ENCODE measurements around the gene ZCCHC24. TPM values are rescaled to one million over a fixed set of nuclear protein-coding genes. Genes with fewer than 3 reads are reported as not detected.
A peak's percentile ranks its signal among the peaks of the same experiment; 100 is the strongest.

The ZCCHC24 gene
- 1 to 10 TPM; 2.4 to 3.1 TPM for total RNA-seq

DNA sequence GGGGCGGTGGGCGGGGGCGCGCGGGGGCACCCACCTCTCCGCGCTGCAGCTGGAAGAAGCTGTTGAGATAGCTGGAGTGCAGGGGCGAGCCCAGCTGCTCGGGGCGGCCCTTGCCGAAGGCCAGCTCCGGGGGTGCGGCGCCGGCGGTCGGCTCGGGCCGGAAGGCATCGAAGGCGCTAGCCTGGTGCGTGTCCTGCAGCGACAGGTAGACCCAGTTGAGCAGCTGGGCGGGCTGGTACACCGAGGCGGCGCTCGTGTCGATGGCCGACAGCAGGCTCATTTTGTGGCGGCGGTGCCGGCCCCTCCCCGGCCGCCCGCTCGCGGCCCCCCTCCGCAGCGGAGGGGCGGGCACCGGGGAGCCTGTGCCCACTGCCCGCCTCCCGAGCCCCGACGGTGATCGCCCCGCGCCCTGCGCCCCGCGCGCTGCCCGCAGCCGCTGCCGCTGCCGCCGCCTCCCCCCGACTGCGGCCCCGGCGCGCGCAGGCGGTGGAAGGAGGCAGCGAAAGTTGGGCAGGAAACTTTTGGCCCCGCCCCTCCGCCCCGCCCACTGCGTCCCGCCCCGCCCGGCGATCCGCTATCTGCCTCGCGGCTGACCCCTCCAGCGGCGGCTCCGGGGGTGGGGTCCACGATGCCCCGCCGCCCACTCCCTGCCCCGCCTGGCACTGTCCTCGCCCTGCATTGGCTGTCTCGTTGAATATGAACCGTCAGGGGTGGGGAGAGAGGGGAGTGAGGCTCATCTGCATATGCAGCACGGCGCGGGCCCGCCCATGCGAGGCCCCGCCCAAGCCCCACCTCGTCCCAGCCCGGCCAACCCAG, at the start of gene ZCCHC24:
ZCCHC24 (minus strand) TSS at position 464 of the 816 bp plus-strand sequence; CDS start at position 280, 184 bp downstream.
- DNase-seq = peak; percentile 97
- Mint-ChIP-seq H3K4me1 (peaks cover 25% of the 10 kb centered on the region), H3K9me3 (ENCODE audit: low read depth) (no peaks in the 10 kb centered on the region), H3K27ac (peak within 1 kb of the TSS; percentile 53), H3K4me3 (peak within 1 kb of the TSS; percentile 78), H3K36me3 (no peaks in the 10 kb centered on the region), H3K27me3 (peaks cover 44% of the 10 kb centered on the region)
- ATAC-seq = peak; percentile 95
- CTCF ChIA-PET = interaction anchor here (0.8 to 1.2 kb wide), 8 partner anchors 10 to 87 kb away, joined by 3 to 7 read pairs (median 4); no protein-coding TSS in a partner anchor

DNA sequence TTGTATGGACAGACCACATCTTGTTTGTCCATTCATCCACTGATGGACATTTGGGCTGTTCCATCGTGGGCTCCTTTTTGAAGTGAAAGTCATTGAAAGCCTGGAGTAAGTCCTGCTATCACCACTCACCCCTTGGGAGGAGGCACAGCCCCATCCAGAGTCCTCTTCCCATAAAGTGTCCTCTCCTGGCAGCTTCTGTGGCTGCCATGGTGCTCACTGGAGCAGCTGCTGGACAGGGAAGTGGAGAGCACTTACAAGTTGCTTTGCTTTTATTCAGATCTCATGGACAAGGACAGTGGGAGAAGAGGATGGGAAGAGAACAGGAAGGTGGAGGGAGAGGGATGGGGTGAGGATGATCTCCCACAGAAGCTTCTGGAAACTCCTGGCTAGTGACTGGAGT, 48.4 kb upstream of the ZCCHC24 start:
- Mint-ChIP-seq H3K4me3 (no peak overlapping the region), H3K36me3 (no peaks in the 10 kb centered on the region), H3K27me3 (peaks cover 46% of the 10 kb centered on the region), H3K27ac (no peak overlapping the region), H3K4me1 (peaks cover 13% of the 10 kb centered on the region), H3K9me3 (ENCODE audit: low read depth) (no peaks in the 10 kb centered on the region)
- CTCF ChIA-PET = no interaction called here
- DNase-seq (no peak), ATAC-seq (no peak)

DNA sequence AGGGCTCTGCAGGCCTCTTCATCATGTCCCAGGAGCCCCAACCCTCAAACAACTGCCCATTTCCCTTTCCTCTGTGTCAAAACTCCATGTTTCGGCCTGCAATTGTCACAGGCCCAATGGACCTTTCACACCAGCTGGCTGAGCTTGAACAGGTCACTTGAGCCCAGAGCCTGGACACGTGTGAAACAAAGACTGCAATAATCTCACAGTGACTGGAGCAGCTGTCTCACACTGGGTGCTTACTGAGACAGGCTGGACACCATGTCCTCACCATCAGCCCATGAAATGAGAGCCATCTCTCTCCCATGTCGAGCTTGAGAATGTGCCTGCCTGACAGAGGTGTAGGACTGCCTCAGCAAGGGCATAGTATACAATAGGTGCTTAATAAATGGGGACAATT, 47.4 kb upstream of the ZCCHC24 start:
- DNase-seq = peak; percentile 30
- H3K36me3 Mint-ChIP-seq = no peaks in the 10 kb centered on the region
- ATAC-seq = no peak
- no peaks in the 10 kb centered on the region for H3K9me3 Mint-ChIP-seq (ENCODE audit: low read depth)
- no peak overlapping the region for H3K27ac Mint-ChIP-seq
- H3K4me1 Mint-ChIP-seq = peaks cover 15% of the 10 kb centered on the region
- CTCF ChIA-PET = no interaction called here
- H3K27me3 Mint-ChIP-seq = peaks cover 36% of the 10 kb centered on the region
- no peak overlapping the region for H3K4me3 Mint-ChIP-seq

DNA sequence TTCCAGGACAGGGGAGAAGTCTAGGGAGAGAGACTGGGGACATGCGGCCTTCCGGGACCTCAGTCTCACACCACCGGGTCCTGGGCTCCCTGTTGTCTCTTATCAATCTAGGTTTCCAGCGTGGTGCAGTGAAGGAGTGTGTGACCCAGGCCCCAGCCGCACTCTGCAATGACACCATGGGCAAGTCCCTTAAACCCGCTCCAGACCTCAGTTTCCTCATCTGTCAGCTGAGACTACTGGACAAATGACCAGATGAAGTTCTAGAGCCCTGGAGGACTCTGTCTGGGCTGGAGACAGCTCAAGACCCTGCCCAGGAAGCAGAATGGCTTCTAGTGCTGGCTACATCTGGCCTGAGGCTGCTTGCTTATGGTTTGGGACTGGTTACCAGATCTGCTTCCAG, 46.8 kb upstream of the ZCCHC24 start:
- Mint-ChIP-seq H3K36me3 (no peaks in the 10 kb centered on the region), H3K27me3 (peaks cover 30% of the 10 kb centered on the region), H3K4me1 (peaks cover 15% of the 10 kb centered on the region), H3K27ac (no peak overlapping the region), H3K9me3 (ENCODE audit: low read depth) (no peaks in the 10 kb centered on the region), H3K4me3 (no peak overlapping the region)
- DNase-seq (peak; percentile 25), ATAC-seq (no peak)
- CTCF ChIA-PET = no interaction called here

DNA sequence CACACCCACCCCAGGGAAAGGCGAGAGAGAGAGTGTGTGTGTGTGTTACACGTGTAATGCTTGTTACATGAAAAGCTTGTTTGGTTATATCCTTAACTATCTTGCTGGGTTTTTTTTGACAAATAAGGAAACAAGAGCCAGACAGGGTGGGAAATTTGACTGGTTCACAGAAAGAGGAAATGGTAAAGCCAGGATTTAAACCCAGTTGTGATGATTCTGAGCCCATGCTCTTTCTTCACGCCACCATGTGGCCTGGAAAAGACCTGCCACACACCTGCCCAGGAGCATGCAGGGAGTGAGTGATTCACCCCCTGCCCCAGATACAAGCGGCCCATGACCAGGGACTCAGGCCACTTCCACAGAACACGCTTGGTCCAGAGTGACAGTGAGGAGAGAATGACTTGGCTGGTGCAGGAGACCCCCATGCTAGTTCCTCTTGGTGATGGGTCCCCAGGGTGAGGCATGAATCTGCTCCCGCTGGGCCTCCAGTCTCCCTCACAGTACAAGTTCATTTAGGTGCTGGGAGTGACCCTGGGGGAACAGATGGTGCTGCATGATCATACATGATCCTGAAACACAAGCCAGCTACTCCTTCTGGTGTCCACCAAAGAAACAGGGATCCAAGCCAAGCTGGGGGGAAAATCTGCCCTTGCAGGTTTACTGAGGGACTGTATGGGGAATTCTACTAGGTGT, 45.9 kb upstream of the ZCCHC24 start:
- no peaks in the 10 kb centered on the region for H3K9me3 Mint-ChIP-seq (ENCODE audit: low read depth)
- peaks cover 22% of the 10 kb centered on the region for H3K27me3 Mint-ChIP-seq
- peaks cover 10% of the 10 kb centered on the region for H3K4me1 Mint-ChIP-seq
- no peaks in the 10 kb centered on the region for H3K36me3 Mint-ChIP-seq
- H3K27ac Mint-ChIP-seq = no peak overlapping the region
- no peak for DNase-seq
- CTCF ChIA-PET = interaction anchor here (1.5 kb wide), 1 partner anchor 24 kb away, joined by 3 read pairs; no protein-coding TSS in a partner anchor
- H3K4me3 Mint-ChIP-seq = no peak overlapping the region
- ATAC-seq = no peak

DNA sequence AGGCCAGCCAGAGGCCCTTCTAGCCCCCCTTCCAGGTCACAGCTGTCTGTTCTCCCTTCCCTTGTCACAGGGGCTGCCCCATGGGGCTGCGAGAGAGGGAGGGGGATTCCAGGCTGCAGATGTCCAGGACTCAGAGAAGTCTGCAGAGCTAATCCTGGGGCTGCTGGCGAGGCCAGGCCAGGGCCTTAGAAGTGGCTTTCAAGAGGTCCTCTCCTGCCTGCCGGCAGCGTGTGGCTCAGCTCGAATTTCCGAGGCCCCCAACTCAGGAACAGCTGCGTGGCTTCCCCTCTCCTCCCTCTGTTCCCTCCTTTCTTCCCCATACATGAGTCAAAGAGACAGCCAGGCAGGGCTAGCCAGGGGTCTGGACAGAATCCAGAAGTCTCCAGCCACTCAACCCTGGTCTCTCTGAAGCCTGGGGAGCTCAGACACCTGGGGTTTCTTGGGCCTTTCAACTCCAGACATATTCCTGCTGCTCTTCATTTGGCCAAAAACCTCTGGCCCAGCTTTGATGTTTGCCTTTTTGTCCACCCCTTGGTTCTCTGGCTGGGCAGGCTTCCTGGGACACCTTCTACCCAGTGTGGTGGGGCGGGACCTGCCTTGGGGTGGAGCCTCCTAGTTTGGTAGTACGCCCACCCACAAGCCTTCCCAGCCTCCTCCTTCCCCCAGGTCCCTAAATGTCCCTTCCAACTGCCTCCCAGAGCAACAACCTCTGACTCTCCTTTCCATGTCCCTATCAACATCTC, 45.1 kb upstream of the ZCCHC24 start:
- Mint-ChIP-seq H3K9me3 (ENCODE audit: low read depth) (no peaks in the 10 kb centered on the region), H3K4me3 (no peak overlapping the region), H3K36me3 (no peaks in the 10 kb centered on the region), H3K27ac (no peak overlapping the region), H3K4me1 (peaks cover 8% of the 10 kb centered on the region), H3K27me3 (peaks cover 18% of the 10 kb centered on the region)
- no peak for ATAC-seq
- no peak for DNase-seq
- CTCF ChIA-PET = interaction anchor here (1.5 kb wide), 1 partner anchor 23 kb away, joined by 3 read pairs; no protein-coding TSS in a partner anchor

DNA sequence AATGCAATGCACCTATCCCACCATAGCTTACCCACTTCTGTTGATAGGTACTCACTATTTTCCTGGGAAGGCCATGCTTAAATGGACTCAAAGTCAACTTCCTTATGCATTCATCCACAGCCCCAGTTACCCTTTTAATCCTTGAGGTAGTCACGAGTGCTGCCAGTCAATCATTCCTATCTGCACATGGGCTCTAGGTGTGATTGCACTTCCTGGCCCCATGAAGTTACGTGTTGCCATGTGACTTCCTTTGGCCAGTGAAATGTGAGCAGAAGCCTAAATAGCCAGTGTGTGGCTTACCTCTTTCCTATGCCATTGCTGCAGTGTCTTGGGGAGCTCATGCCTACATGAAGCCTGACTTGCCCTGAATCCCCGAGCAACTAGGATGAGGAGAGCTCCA, 43.4 kb upstream of the ZCCHC24 start:
- H3K4me1 Mint-ChIP-seq = peaks cover 5% of the 10 kb centered on the region
- H3K36me3 Mint-ChIP-seq = no peaks in the 10 kb centered on the region
- H3K27me3 Mint-ChIP-seq = peaks cover 8% of the 10 kb centered on the region
- no peaks in the 10 kb centered on the region for H3K9me3 Mint-ChIP-seq (ENCODE audit: low read depth)
- no peak overlapping the region for H3K4me3 Mint-ChIP-seq
- DNase-seq (no peak), ATAC-seq (peak; percentile 45)
- no peak overlapping the region for H3K27ac Mint-ChIP-seq
- CTCF ChIA-PET = interaction anchor here (1.2 to 2.9 kb wide), 4 partner anchors 20 to 115 kb away, joined by 9 to 11 read pairs (median 10); no protein-coding TSS in a partner anchor

DNA sequence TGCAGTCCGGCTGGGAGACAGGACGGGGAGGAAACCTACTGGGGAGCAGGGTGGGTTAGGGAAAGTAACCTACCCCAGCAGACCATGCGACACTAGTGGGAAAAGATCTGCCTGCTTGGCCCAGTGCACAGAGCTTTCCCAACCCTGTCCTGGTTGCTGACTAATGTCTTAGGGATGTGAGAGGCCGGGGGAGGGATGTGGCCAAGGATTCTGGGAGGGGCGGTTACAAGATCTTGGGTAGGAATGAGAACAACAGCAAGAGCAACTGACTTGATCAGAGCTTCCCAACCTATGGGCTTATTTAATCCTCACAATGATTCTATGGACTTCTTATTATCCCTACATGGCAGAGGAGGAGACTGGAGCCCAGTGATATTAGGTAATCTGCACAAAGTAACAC, 42.9 kb upstream of the ZCCHC24 start:
- Mint-ChIP-seq H3K36me3 (no peaks in the 10 kb centered on the region), H3K27ac (no peak overlapping the region), H3K4me1 (peaks cover 5% of the 10 kb centered on the region), H3K9me3 (ENCODE audit: low read depth) (no peaks in the 10 kb centered on the region), H3K4me3 (no peak overlapping the region), H3K27me3 (peaks cover 4% of the 10 kb centered on the region)
- CTCF ChIA-PET = interaction anchor here (0.9 to 2.9 kb wide), 10 partner anchors 11 to 115 kb away, joined by 3 to 23 read pairs (median 4); no protein-coding TSS in a partner anchor
- ATAC-seq (no peak), DNase-seq (no peak)

DNA sequence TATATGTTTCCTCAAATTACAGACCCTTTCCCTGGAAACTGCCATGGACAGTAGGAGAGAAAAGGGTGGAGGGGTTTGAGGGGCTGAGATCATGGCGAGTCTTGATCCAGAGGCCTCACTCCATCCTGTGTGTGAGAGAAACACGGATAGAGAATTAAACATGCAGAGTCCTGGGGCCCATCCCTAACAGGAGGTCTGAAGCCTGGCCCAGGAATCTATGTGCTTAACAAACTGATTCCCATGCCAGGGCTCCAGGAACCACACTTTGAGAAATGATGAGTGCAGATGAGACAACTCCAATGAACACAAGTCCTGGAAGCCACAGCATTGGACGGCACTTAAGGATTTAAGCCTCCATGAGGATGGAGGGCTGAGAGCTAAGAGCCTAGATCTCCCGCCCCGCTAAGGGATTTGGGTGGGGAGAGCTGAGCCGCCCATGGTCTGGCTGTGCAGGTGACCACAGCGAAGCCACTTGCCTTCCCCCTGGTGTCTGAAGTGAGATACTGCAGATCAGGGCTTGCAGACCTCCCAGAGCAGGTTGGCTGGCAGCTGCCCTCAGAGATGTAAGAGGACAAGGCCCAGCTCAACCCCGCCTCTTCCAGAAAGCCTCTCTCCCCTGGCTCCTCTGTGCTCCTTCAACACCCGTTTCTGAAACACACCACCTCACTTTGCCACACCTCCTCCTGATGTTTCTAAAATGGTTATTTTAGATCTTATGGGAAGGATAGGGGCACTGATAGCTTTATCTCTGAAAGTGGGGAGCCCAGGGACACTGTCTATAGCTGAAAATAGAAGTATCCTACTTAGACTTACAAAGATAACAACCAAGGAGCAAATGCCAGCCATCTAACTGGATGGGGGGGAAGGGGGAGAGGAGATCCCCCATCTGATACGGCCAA, 42.1 kb upstream of the ZCCHC24 start:
- Mint-ChIP-seq H3K4me1 (peaks cover 5% of the 10 kb centered on the region), H3K9me3 (ENCODE audit: low read depth) (no peaks in the 10 kb centered on the region), H3K36me3 (no peaks in the 10 kb centered on the region), H3K27me3 (peaks cover 4% of the 10 kb centered on the region), H3K4me3 (no peak overlapping the region), H3K27ac (no peak overlapping the region)
- CTCF ChIA-PET = interaction anchor here (0.9 to 2.9 kb wide), 11 partner anchors 9 to 114 kb away, joined by 3 to 23 read pairs (median 4); no protein-coding TSS in a partner anchor
- DNase-seq (peak; percentile 62), ATAC-seq (peak; percentile 79)

DNA sequence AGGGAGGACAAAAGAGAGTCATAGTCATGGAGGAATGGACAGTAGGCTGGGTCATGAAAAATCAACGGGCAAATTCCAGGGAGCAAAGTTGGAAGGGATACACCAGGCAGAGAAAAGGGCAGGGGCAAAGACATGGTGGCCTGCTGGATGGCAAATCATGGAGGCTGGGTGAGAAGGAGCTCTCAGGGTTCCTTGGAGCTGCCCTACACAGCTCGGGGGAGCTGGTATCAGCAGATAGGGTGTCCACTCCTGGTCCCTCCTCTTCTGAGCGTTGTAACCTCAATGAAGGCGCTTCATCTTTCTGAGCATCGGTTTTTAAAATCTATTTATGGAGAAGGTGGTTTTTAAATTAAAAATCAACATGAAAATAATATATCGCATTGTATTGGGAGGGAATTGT, 39.1 kb upstream of the ZCCHC24 start:
- H3K36me3 Mint-ChIP-seq = no peaks in the 10 kb centered on the region
- DNase-seq (no peak), ATAC-seq (no peak)
- H3K27ac Mint-ChIP-seq = no peak overlapping the region
- peaks cover 5% of the 10 kb centered on the region for H3K4me1 Mint-ChIP-seq
- H3K4me3 Mint-ChIP-seq = no peak overlapping the region
- peaks cover 12% of the 10 kb centered on the region for H3K27me3 Mint-ChIP-seq
- CTCF ChIA-PET = interaction anchor here (2.6 kb wide), 1 partner anchor 110 kb away, joined by 13 read pairs; no protein-coding TSS in a partner anchor
- no peaks in the 10 kb centered on the region for H3K9me3 Mint-ChIP-seq (ENCODE audit: low read depth)

DNA sequence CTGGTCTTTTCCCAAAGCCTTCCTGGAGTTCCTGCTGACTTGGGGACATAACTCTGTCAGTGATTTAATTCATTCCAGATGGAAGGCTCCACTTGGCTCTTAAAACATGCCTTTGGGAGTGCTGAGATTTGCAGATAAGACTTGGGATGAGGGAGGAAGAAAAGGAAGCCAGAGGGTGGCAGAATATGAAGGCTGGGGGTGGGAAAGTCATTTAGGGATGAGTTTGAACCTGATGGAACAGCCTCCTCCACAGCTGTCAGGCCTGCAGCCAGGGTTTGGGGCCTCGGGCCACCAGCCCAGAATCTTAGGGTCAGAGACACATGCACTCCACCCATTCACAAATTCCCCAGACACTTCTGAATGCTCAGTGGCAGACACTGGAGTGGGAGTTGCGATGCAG, 38.5 kb upstream of the ZCCHC24 start:
- DNase-seq = no peak
- Mint-ChIP-seq H3K27ac (no peak overlapping the region), H3K9me3 (ENCODE audit: low read depth) (no peaks in the 10 kb centered on the region), H3K4me3 (no peak overlapping the region), H3K36me3 (no peaks in the 10 kb centered on the region), H3K27me3 (peaks cover 13% of the 10 kb centered on the region), H3K4me1 (peaks cover 3% of the 10 kb centered on the region)
- no peak for ATAC-seq
- CTCF ChIA-PET = no interaction called here

DNA sequence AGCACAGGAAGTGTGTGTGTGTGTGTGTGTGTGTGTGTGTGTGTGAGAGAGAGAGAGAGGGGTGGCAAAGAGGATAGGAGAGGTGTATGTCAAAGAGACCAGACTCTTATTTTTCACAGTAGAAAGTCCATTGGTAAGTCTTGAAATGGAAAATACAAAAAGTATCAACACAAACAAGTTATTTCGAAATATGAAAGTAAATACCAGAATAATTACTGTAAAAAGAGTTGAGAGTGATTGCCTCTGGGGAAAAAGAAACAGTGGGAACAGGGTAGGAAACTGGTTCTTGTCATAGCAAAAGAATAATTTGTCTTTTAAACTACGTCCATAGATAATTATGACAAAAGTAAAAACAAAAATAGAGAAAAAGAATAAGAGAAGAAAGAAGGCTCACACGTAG, 37.9 kb upstream of the ZCCHC24 start:
- ATAC-seq (no peak), DNase-seq (no peak)
- CTCF ChIA-PET = interaction anchor here (2.5 kb wide), 1 partner anchor 109 kb away, joined by 16 read pairs; no protein-coding TSS in a partner anchor
- no peaks in the 10 kb centered on the region for H3K9me3 Mint-ChIP-seq (ENCODE audit: low read depth)
- no peak overlapping the region for H3K27ac Mint-ChIP-seq
- H3K27me3 Mint-ChIP-seq = peaks cover 15% of the 10 kb centered on the region
- no peak overlapping the region for H3K4me3 Mint-ChIP-seq
- H3K4me1 Mint-ChIP-seq = no peaks in the 10 kb centered on the region
- H3K36me3 Mint-ChIP-seq = no peaks in the 10 kb centered on the region

All from activated CD8-positive, alpha-beta memory T cell treated with anti-CD3 and anti-CD28 coated beads, Interleukin-2, amount 10 ng/mL, durations not matched to agents 7 days and 5 days (primary cell).